ENCODE measurements around the gene OR2T6.

DNA sequence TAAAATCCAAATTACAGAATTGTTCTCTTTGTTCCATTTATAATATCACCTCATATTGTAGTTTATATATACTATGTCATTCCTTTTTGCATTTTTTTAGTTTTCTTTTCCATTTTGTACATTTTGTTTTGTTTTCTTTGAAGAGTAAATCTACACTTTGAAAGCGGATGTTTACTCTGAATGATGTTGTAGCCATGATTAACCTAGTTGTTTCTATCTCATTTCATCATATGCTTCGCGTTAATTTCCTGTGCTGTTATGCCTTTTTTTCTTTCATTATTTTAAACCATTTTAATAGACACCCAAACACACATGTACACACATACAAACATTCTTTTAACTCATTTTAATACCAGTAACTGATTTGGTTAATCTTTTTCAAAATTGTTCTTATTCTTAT is 5.3 kb downstream of the OR2T6 start:
- TF ChIP-seq, protein P1, sequence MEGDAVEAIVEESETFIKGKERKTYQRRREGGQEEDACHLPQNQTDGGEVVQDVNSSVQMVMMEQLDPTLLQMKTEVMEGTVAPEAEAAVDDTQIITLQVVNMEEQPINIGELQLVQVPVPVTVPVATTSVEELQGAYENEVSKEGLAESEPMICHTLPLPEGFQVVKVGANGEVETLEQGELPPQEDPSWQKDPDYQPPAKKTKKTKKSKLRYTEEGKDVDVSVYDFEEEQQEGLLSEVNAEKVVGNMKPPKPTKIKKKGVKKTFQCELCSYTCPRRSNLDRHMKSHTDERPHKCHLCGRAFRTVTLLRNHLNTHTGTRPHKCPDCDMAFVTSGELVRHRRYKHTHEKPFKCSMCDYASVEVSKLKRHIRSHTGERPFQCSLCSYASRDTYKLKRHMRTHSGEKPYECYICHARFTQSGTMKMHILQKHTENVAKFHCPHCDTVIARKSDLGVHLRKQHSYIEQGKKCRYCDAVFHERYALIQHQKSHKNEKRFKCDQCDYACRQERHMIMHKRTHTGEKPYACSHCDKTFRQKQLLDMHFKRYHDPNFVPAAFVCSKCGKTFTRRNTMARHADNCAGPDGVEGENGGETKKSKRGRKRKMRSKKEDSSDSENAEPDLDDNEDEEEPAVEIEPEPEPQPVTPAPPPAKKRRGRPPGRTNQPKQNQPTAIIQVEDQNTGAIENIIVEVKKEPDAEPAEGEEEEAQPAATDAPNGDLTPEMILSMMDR (IDR thresholded peaks at IDR 0.05; ENCODE audit: poor library complexity): no peak
- TF ChIP-seq EZH2 (IDR thresholded peaks at IDR 0.05; ENCODE audit: borderline replicate concordance) (no peak), EZH2phosphoT487 (IDR thresholded peaks at IDR 0.05; ENCODE audit: low read depth, severe bottlenecking, unreplicated experiment) (no peak)

Data from hepatocyte (in vitro differentiated cells).